Measurements from ENCODE around the gene FAM47E. TPM values are rescaled to one million over a fixed set of nuclear protein-coding genes. Genes with fewer than 3 reads are reported as not detected.

The FAM47E gene
- total and polyA plus RNA-seq, 11 donors, result 0.36 to 4.9 (median 2.5) TPM

DNA sequence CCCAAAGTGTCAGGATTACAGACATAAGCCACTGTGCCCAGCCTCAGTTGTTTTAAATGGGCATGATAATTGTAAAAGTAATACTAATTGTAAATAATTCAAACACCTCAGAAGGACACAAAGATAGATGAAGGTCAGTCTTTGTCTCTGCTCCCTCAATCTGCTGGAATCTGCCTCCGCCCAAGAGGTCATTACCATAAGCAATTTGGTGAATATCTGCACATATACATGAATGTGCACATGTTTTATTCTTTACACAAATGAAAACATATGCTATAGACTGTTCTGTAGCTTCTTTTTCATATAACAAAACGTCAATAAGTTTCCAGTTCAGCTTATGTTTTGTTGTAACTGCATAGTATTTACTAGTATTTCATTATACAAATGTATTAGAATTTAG is 62.0 kb downstream of the FAM47E start:
- Histone ChIP-seq H3K36me3 (peaks cover 0 to 24% (median 9%) of the 10 kb centered on the region in 9 donors), H3K9me3 (peaks cover 0 to 23% (median 6%) of the 10 kb centered on the region in 12 donors), H3K27me3 (no peaks in the 10 kb centered on the region), H3K27ac (no peak overlapping the region), H3K4me1 (peaks cover 0 to 27% (median 5%) of the 10 kb centered on the region in 12 donors), H3K4me3 (no peak overlapping the region)
- WGBS, 4 donors, result 68 to 84% (median 81%) methylated on average over 2 of the region's 2 CpGs
- no peak for TF ChIP-seq POLR2A (IDR thresholded peaks at IDR 0.05)
- TF ChIP-seq, protein P1, sequence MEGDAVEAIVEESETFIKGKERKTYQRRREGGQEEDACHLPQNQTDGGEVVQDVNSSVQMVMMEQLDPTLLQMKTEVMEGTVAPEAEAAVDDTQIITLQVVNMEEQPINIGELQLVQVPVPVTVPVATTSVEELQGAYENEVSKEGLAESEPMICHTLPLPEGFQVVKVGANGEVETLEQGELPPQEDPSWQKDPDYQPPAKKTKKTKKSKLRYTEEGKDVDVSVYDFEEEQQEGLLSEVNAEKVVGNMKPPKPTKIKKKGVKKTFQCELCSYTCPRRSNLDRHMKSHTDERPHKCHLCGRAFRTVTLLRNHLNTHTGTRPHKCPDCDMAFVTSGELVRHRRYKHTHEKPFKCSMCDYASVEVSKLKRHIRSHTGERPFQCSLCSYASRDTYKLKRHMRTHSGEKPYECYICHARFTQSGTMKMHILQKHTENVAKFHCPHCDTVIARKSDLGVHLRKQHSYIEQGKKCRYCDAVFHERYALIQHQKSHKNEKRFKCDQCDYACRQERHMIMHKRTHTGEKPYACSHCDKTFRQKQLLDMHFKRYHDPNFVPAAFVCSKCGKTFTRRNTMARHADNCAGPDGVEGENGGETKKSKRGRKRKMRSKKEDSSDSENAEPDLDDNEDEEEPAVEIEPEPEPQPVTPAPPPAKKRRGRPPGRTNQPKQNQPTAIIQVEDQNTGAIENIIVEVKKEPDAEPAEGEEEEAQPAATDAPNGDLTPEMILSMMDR (IDR thresholded peaks at IDR 0.05), result no peak
- ATAC-seq (no peak), DNase-seq (no peak)
- intact Hi-C loops (cut with DNase I), result loop anchor here in 1 of 10 donors (10.0 kb wide), 1 partner anchor 61 kb away; no protein-coding TSS in a partner anchor

DNA sequence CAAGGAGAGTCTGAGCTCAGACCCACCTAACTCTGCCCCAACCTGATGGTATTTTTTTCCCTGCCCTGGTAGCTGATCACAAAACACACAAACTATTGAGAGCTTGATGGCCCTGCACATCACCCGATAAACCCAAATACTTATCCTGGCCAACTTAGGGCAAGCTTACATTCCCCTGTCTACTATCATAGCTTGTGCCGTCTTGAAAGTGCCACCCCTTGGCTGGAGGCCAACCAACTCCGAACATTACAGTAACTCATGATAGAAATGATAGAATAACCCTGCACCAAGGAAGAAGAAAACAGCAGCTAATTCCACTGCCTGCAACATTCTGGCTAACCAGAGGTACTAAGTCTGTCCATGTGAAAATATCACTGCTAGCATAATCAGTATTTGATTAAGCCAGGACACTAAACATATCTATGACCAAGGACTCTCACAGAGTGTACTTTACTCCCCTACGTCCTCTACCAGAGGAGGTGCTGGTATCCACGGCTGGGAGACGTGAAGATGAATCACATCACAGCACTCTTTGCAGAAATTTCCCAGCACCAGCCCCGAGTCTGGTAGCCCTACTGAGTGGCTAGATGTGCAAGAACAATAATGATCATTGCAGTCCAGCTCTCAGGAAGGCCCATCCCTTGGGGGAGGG is 63.9 kb downstream of the FAM47E start:
- ATAC-seq (peak in 3 of 4 donors; percentile 55 to 76 (median 70)), DNase-seq (peak in 1 of 5 donors; percentile 37)
- H3K27ac ChIP-seq, result no peak overlapping the region
- intact Hi-C loops (cut with DNase I), result loop anchor here in 1 of 10 donors (10.0 kb wide), 1 partner anchor 59 kb away; no protein-coding TSS in a partner anchor
- H3K4me3 ChIP-seq, result no peak overlapping the region
- H3K4me1 ChIP-seq, result peaks cover 0 to 11% (median 3%) of the 10 kb centered on the region in 12 donors
- H3K27me3 ChIP-seq, result no peaks in the 10 kb centered on the region
- TF ChIP-seq, protein P1 (IDR thresholded peaks at IDR 0.05), result no peak
- TF ChIP-seq POLR2A (IDR thresholded peaks at IDR 0.05), result no peak
- H3K36me3 ChIP-seq, result peaks cover 0 to 10% (median 0%) of the 10 kb centered on the region in 9 donors
- H3K9me3 ChIP-seq, result peaks cover 0 to 31% (median 7%) of the 10 kb centered on the region in 12 donors
- WGBS, 4 donors, result 54 to 69% (median 61%) methylated on average over 7 of the region's 7 CpGs

DNA sequence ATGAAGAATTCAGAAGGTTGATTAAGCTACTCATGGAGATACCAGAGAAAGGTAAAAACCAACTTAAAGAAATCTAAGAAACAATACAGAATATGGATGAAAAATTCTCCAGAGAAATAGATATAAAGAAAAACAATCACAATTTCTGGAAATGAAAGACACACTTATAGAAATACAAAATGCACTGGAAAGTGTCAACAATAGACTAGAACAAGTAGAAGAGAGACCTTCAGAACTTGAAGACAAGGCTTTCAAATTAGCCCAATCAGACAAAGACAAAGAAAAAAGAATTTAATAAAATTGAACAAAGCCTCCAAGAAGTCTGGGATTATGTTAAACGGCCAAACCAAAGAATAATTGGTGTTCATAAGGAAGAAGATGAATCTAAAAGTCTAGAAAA is 64.6 kb downstream of the FAM47E start:
- H3K27ac ChIP-seq, result no peak overlapping the region
- H3K4me1 ChIP-seq, result peaks cover 0 to 11% (median 2%) of the 10 kb centered on the region in 12 donors
- H3K27me3 ChIP-seq, result no peaks in the 10 kb centered on the region
- intact Hi-C loops (cut with DNase I), result loop anchor here in 1 of 10 donors (10.0 kb wide), 1 partner anchor 59 kb away; no protein-coding TSS in a partner anchor
- TF ChIP-seq, protein P1 (IDR thresholded peaks at IDR 0.05), result no peak
- no peak for TF ChIP-seq POLR2A (IDR thresholded peaks at IDR 0.05)
- no peak for DNase-seq
- ATAC-seq, result no peak
- H3K4me3 ChIP-seq, result no peak overlapping the region
- 87 to 92% (median 91%) methylated on average over 1 of the region's 1 CpG for whole genome bisulfite sequencing, 4 donors
- H3K36me3 ChIP-seq, result peaks cover 0 to 2% (median 0%) of the 10 kb centered on the region in 9 donors
- H3K9me3 ChIP-seq, result peaks cover 0 to 34% (median 9%) of the 10 kb centered on the region in 12 donors

DNA sequence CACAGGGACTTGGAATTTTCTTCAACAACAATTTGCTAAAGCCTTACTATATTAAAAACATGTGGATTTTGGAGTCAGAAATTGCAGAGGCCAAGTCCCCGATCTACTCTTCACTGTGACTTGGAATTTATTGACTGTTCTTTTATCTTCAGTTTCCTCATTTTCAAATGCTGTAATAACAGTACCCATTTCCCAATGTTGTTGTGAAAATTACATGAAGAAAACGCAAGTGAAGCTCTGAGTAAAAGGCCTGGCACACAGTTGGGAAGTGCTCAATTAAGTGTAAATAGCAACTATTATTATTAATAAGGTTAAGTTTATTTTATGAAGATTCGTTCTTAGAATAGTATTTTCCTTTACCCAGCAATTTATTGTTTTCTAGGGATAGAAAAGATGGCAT is 70.7 kb downstream of the FAM47E start:
- WGBS, 4 donors, result 75 to 86% (median 81%) methylated on average over 3 of the region's 3 CpGs
- Histone ChIP-seq H3K4me1 (no peaks in the 10 kb centered on the region), H3K4me3 (no peak overlapping the region), H3K36me3 (no peaks in the 10 kb centered on the region), H3K9me3 (peaks cover 0 to 44% (median 17%) of the 10 kb centered on the region in 12 donors), H3K27me3 (no peaks in the 10 kb centered on the region), H3K27ac (no peak overlapping the region)
- DNase-seq, result no peak
- intact Hi-C loops (cut with DNase I), result no loop called here
- TF ChIP-seq POLR2A (IDR thresholded peaks at IDR 0.05), result no peak
- TF ChIP-seq, protein P1 (IDR thresholded peaks at IDR 0.05), result no peak
- no peak for ATAC-seq

Measured in heart left ventricle (tissue), 16 donors.